GM18870 (cell line): ENCODE results near the gene ST7.
A peak's percentile ranks its signal among the peaks of the same experiment; 100 is the strongest.

Source experiments
- ATAC-seq: cut with Tn5 transposase; IDR thresholded peaks from one replicate; pipeline ENCODE4 v1.9.1; 2021; ENCODE audit warnings: moderate library complexity; ENCODE audit not compliant: unreplicated experiment

The ST7 gene

DNA sequence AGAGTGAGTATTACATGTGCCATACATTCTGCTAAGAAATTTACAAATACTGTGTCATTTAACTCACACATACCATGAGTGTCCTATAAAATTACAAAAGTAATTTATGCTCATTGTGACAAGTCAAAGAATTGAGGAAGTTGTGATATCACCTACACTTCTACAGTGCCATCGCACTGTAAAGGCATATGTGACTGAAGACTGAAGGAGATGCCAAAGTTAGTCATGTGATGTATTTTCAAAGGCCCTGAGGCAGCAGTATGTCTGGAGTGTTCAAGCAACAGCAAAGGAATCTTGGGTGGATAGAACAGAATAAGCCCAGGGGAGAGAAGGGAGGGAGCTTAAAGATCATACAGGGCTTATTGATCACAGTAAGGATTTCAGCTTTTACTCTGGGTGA, 192.8 kb downstream of the ST7 start:
- ATAC-seq = no peak

DNA sequence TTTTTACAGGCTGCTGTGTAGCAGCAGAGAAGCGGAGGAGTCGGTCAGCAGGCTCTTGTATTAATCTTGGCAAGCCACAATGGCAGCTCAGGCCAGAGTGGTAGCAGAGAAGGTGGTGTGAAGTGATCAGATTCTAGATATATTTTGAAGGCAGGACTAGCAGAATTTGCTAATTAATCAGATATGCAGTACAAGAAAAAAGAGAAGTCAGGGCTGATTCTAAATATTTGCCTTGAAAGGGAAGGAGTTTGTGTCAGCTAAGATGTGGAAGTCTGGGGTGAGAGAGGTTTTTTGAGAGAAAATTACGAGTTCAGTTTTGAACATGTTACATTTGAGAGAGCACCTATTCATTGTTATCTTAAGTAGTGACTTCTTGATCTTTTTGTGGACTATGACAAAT, 193.2 kb downstream of the ST7 start:
- ATAC-seq = no peak

DNA sequence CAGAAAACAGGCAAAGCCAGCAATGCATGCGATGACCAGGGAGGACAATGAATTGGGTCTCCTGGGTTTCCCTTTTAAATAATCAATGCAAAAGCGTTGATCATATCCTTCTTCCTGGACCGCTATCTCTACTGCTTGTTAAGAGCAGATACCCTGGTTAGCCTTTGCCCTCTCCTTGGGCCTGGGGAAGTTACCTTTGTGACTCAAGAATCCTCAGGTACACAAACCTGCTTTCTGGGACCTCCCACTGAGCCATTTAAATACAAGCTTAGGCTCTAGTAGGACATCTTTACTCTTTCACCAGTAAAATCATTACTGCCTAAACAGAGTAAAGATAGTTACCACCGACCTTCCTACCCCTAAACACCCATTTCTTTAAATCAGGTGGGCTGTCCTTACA, 195.7 kb downstream of the ST7 start:
- no peak for ATAC-seq

DNA sequence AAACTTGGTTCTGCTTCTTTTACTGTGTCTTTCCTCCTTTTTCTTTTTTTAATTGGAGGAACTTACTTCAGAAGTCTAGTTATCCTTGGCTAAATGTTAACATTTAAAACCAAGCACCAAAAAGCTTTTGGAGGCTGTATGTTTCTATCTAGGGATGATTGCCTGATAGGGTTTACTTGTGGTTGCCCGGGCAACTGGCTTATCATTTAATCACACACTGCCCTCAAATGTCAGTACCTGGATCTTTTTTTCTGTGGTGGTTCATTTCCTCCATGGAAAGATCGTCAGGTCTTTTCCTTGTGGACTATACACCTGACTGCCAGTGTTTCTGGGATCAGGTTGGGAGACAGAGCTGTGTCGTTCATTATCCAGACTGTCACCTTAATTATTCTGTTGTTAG, 196.4 kb downstream of the ST7 start:
- ATAC-seq = no peak

DNA sequence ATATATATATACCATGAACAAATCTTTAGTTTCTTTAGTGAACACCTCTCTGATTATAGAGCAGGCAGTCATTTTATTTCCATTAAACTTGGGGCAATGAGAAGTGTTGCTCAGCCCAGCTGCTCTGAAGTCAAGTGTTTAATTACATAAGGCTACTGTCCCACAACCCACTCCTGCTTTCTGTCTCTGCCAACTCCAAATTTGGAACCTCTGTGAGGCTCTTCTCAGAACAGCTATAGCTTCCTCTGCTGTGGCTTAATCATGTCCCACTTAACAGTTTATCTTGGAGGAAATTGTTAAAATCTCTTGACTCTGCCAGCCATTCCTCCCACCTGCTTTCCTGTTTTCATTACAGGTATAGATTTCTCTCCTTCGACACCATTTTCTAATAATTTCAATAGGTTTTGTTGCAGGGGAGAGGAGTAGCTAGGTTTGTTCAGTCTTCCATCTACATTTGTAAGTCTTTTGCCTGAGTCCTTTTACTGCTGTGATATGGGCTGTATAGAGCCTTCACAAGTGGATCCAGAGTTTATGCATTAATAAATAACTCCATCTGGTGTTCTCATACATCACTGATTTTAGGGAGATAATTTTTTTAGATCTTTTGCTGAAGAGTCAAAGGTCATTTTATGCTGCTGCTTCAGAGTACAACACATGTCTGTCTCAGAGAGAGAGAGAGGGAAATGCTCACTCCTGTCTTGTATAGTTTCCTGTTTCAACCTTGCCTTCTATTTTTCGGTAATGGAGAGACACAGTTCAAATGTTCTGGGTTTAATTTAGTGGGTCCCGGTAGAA, 199.1 kb downstream of the ST7 start:
- no peak for ATAC-seq

DNA sequence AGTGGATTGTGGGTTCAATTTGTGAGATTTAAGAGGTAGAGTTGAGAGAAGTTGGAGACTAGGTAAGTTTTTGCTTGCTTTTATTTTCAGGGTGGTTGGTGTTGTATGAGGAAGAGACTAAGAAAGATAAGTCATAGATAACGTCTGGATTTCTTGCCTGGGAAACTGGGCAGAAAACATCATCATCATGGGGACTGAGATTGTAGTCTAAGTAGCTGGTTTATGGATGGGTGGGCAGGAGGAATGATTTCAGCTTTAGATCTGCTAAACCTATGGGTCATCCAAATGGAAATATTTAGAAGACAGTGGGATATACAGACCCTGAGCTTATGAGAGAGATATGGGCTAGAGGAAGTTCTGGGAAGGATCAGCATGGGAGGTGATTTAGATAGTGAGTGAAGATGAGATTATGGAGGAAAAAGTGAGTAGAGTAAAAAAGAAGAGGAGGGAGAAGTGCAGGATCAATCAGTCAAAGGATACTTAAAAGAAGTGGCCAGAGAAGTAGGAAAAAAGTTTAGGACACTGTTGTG, 199.8 kb downstream of the ST7 start:
- no peak for ATAC-seq

DNA sequence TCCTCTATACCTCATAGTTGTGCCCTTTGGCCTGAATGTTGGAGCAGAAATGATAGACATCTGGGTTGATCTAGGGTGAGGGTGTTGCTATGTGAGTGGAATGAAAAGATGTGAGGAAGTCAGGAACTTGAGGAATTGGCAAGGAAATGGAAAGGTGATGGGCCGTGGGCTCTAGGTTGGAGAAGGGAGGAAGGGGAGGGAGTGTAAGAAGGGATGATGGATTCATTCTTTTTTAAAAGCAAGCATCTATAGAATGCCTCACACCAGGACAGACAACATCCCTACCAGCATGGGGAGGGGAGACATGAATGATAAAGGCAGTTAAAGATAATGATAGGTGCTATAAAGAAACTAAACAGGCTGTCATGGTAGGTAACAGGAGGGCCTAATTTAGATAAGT, 201.4 kb downstream of the ST7 start:
- no peak for ATAC-seq

DNA sequence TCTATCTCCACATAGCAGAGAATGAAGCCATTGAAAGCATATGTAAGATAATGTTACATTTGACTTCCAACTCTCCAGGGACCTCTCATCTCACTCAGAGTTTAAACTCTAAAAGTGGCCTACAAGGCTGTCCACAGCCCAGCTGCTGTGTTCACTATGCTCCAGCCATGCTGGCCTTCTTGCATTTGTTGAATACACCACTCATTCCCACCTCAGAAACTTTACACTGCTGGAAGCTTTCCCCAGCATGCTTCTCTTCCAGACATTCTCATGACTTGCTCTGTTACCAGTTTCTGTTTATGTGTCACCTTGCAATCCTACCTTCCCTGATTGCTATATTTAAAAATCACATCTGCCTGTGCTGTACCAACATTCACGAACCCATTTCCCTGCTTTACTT, 202.4 kb downstream of the ST7 start:
- ATAC-seq = no peak

DNA sequence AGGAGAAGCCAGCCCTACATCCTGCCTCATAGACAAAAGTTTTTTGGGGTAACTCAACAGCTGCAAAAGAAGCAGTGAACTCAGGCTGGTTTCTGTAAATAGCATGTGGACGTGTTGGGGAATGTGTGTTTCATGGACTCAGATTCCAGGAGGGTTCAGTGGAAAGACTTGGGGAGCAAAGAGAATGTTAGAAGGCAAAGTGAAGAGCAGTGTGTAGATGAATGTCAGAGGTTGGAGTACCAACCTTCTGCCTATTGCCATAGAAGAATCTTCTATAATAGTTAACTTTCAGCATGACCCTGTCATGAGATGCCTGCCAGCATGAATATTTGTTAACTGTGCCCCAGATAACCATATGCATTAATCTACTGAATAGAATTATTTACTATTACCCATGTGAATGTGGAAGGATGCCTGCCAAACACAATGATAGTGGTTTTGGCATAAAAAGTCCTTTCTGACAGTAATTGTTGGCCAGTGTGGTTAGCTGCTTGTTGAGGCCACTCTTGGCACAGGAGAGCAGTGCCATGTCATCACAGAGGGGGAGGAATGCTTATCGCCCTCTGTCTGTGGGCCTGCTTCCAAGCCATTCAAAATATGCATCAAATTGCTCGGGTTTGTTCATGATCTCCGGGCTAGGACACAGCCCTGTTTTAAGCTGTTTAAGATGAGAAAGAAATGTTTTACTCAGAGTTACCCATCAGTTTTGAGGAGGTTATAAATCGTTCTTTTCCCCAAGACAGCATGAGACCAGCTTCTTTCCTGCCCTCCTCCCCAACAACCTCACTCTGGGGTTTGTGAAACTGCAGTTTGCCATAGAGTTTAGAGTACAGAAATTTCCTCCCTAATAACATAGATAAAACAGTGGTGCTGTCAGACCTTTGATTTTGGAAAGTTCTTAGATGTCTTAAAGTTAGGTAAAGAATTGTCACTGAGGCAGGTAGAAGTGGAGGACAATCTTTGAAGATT, 204.2 kb downstream of the ST7 start:
- no peak for ATAC-seq

DNA sequence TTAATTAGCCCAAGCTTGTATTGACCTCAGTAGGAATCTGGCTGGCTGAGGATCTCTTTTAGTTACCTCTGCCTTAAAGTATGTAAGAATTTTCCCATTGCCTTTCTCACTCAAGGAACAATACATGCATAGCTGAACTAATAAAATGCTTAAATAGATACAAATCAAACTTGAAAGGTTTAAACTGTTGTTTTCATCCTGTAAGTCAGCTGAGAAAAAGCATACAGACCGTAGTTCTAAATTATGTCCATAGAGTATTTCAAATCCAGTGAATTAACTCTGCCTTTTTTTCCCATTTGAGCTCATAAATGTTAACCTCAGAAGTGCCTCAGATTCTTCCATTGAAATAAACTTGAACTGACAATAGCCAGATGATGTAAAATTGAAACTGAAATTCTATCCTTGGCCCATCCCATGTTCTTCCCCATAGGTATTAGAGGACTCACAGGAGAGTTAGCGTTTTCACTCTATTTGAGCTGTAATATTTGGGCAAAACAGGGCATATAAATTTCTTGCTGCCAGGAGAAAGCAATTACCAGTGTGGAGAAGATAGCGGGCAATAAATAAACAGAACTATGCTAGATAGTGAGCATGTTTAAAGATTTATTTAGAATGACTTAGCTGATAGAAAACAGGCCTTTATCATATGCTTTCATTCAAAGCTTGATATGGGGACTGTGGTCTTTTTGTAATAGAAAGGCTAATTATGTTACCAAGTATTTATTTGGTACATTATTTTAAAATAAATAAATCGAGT, 205.8 kb downstream of the ST7 start:
- no peak for ATAC-seq

DNA sequence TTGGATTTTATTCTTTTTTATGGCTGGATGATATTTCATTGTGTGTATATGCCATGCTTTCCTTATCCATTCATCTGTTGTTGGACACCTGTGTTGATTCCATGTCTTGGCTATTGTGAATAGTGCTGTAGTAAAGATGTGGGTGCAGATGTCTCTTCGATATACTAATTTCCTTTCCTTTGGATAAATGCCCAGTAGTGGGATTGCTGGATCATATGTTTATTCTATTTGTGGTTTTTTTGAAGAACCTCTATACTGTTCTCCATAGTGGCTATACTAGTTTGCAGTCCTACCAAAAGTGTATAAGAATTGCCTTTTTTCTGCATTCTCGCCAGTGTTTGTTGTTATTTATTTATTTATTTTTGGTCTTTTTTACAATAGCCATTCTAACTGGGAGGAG, 209.8 kb downstream of the ST7 start:
- no peak for ATAC-seq

DNA sequence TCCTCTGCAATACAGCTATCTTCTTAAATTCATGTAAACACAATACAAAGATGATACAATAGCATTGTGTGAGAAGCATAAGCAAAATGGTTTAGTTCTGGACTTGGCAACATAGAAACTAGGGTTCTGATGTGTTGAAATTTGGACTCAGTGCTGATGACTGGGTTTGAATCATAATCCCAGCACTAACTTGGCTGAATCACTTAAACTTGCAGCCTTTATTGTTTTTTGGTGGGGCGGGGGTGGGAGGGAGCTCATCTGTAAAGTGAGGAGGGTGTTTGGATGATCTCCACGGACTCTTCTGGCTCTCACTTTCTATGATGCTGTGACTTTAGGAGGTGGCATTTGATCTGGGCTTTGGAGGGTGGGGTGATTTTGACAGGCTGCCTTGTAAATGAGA, 211.3 kb downstream of the ST7 start:
- no peak for ATAC-seq

DNA sequence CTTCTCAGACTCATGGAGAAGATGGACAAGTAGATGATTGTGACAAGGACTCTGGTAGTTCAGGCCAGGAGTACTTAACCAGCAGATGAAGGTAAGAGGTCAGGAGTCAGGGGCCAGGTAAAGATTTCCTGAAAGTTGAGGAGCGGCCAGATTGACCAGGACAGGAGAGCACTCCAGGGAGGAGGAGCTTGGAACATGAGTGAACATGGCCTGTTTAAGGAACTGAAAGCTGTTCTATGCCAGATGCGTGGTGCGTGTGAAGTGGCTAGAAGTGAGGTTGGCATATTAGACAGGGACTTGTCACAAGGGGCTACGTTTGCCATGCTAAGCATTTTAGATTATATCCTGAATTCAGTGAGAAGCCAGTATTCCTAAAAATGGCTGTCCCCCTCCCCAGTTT, 212.4 kb downstream of the ST7 start:
- ATAC-seq = peak; percentile 61

DNA sequence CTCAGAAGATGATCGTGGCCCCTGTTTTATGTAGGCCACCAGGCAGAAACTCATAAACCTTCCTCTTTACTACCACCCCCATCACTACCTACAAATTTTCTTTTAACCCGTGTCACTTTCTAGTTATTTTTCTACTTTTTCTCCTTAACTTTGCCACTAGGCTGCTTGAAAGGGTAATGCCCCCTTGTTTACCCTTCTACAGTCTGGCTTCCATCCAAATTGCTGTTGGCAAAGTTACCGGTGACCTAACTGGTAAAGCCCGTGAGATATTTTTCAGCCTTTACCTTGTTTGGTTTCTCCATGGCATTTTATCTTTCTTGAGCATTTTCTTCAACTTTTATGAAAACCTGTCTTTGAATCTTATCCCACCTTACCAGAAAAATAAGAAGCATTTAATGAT, 216.6 kb downstream of the ST7 start:
- no peak for ATAC-seq

DNA sequence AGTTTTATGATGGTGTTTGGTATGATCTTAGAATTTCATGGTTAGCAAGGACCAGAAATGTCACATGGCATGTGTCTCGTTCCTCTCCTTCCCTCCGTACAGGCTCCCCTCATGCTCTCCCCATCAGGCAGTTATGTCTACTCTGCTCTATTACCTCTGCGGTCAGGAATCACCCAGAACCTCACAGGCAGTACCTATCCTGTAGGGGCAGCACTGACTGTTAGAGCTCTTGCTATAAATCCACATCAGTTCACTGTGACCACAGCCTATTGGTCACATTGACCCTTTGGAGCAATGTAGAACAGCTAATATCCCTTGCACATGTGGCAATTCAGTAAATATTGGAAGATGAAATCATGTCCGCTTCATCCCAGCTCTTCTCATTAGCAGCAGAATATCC, 217.8 kb downstream of the ST7 start:
- no peak for ATAC-seq

DNA sequence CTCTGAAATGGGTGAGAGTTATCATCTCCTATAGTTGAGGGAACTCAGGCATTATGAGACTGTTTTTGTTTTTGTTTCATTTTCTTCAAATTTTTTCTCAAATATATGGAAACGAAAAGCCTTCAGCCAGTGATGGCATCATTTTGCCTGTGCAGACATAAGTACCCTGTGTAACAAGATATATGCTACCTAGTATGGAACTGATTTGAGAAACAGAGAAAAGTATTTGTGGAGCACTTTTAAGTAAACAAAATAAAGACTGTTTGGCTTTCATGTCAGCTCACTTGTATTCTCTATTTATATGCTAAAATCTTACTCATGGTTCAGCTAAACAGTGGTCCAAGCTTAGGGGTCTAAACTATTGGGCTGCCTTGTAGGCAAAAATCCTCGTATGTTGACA, 219.0 kb downstream of the ST7 start:
- ATAC-seq = no peak

DNA sequence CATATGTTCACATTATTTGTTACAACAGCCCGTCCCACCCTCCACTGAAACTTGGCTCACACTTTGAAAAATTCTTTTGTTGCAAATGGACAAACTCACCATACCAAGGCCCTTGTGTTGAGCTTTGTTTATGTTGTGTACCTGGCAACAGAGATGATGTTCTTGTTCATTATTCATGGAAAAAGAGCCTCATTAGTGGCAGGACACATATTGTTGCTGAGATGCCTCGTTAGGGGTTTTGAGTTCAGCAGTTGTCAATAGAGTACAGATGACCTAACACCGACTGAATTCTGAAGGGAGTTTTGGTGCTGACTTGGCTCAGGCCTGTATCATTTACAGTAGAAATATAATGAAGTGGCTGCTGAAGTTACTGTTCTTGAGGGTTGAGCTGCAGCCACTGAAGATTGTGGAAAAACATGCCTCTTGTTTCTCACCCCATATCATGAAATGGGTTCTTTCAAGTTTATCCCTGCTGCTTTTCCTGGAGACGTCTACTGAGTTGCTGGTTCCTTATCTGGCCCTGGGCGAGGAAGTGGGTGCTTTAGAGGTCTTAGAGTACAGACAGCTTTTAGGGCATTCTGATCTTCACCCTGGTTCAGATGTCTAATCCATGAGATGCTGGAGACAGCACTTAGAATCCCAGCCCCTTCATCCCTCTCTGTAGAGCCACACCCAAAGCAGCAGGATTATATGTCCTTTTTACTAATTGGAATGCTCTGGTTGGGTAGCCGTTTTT, 219.9 kb downstream of the ST7 start:
- no peak for ATAC-seq

DNA sequence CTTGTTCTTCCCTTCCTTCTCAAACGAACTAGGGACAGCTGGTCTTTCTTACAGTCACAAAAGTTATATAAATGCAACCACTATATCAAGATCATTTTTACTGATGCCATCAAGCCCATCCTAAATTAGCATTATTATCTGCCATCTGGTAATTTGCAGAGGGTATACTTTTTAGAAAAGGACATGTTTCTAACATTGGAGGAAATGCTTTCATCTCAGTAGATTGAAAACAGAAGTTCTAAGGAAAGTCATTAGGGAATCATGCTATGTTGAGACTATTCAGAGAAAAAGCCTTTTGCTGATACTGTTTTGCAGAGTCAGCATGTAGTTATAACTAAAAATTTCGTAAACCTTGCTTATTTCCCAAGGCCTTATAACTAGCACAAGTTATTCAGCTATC, 222.9 kb downstream of the ST7 start:
- no peak for ATAC-seq

DNA sequence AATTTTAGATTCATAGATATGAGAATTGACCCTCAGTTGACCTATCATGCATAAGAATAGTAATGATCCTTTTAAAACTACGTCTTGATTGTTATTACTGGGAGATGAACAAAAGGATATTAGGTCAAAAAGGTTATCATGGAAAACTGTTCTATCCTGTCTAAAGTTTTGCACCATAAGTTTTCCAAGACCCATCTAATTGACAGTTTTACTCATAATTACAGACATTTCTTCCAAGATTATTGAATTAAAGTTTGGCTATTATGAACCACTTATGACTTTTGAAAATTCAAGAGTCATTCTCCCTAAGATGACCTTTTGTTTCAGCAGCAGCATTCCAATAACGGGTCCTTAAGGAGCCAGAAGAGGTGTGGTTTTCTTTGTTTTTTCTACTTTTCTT, 225.3 kb downstream of the ST7 start:
- ATAC-seq = no peak

DNA sequence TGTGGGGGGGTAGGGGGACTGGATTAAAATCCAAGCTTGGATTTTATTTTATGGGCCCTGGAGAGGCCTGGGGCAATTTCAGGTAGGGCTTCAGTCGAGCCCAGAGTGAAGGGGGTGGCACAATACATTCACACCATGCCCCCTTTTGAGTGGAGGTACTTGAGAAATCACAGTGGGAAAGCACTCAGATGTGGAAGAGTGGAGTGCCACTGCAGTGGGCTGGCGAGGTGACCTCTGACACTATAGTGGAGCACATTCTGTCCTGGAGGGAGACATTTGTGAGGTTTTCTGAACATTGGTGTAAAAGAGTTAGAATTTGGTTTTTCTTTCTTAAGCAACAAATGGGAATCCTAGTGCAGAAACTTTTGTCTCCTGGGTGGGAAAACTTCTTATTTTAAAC, 226.4 kb downstream of the ST7 start:
- ATAC-seq = no peak

DNA sequence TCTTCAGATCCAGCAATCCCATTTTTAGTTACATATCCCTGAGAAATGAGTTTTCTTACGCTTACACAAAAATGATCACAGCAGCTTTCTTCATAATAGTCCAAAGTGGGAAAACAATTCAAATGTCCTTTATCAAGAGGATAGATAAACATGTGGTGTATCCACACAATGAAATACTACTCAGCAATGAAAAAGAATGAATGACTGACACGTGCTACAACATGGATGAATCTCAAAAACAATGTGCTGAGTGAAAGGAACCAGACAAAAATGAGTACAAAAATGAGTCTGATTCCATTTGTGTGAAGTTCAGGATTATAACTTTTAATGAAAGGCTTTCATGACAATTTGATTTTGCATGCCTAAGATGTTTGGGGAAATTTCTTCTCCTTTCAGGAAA, 230.4 kb downstream of the ST7 start:
- no peak for ATAC-seq
